Measurements from ENCODE around the gene KCNIP1. TPM values are rescaled to one million over a fixed set of nuclear protein-coding genes. Genes with fewer than 3 reads are reported as not detected.

Gene KCNIP1
- total RNA-seq, 4 donors from 2014 or later, result not detected

DNA sequence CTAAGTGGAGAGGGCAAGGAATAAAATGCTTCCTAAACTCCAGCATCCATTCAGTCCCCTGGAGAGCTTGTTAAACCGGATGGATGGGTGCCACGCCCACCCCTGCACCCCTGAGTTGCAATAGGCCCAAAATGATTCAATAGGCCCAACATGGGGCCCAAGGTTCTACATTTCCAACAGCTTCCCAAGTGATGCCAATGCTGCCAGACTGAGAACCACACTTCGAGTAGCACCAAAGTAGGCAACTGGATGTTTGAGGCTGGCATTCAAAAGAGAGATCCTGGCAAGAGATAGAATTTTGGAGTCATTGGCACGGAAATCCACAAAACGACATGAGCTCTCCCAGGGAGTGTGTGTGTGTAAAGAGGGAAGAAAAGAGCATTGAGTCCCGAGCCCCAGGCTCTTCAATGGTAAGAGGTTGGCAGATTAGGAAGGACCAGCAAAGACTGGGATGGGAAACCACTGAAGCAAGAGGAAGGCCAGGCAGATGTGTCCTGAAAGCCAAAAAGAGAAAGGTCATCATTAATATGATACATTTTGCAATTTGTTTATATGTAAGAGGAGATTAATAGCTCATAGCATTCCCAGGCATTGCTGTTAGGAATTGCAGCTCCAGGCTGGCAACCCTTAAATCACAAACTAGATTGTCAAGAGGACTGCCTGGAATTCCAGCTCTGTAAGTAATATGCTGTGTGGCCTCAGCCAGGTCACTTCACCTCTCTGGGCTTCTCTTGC is 130.6 kb downstream of the KCNIP1 start:
- intact Hi-C loops (cut with DNase I; ENCODE audit: low total_unique reads), result no loop called here
- no peak overlapping the region for H3K4me3 ChIP-seq (ENCODE audit: low read depth, poor library complexity, severe bottlenecking)
- TF ChIP-seq POLR2A (IDR thresholded peaks at IDR 0.05), result no peak
- TF ChIP-seq, protein P1, sequence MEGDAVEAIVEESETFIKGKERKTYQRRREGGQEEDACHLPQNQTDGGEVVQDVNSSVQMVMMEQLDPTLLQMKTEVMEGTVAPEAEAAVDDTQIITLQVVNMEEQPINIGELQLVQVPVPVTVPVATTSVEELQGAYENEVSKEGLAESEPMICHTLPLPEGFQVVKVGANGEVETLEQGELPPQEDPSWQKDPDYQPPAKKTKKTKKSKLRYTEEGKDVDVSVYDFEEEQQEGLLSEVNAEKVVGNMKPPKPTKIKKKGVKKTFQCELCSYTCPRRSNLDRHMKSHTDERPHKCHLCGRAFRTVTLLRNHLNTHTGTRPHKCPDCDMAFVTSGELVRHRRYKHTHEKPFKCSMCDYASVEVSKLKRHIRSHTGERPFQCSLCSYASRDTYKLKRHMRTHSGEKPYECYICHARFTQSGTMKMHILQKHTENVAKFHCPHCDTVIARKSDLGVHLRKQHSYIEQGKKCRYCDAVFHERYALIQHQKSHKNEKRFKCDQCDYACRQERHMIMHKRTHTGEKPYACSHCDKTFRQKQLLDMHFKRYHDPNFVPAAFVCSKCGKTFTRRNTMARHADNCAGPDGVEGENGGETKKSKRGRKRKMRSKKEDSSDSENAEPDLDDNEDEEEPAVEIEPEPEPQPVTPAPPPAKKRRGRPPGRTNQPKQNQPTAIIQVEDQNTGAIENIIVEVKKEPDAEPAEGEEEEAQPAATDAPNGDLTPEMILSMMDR (IDR thresholded peaks at IDR 0.05), result no peak
- 45 to 48% methylated on average over 6 of the region's 6 CpGs for WGBS, 2 donors
- DNase-seq (ENCODE audit: low spot score in 2 of 2), result peak in 1 of 2 donors; percentile 45

DNA sequence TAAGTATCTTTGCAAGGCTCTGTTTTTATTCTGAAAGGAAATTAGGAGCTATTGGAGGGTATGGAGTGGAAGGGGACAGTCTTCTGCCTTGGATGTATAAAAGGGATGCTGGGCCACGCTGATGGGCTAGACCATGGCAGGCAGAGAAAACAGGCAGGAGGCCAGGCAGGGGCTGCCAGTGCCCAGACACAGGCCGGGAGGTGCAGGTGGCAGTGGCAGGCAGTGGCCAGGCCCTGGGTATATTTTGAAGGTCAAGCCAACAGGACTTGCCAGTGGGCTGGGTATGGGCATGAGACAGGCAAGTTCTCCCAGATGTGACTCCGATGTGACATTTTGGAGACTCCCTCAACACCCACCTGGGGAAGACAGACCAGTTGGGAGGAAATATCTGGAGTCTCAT is 131.9 kb downstream of the KCNIP1 start:
- WGBS, 2 donors, result 83 to 93% methylated on average over 3 of the region's 3 CpGs
- peak in 1 of 2 donors; percentile 76 for DNase-seq (ENCODE audit: low spot score in 2 of 2)
- intact Hi-C loops (cut with DNase I; ENCODE audit: low total_unique reads), result loop anchor here (5.0 kb wide), 1 partner anchor 198 kb away; no protein-coding TSS in a partner anchor

DNA sequence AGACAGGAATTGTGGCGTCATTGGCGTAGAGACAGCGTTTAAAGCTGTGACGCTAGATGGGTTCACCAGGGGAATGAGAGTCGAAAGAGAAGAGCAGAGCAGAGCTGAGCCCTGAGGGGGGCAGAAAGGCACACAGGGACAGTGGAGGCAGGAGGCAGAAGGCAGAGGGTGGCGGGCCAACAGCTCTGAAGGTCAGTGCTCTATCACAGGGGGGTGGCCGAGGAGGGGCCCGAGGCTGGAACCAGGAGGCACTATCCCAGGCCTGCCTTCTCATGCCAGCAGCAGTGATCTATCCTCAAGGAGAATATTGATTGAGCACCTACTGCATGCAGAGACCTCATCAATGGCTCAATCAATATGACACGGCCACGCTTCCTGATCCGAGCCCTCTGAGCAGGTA is 132.4 kb downstream of the KCNIP1 start:
- intact Hi-C loops (cut with DNase I; ENCODE audit: low total_unique reads), result loop anchor here (5.0 kb wide), 1 partner anchor 199 kb away; no protein-coding TSS in a partner anchor
- WGBS, 2 donors, result 88 to 93% methylated on average over 11 of the region's 11 CpGs
- TF ChIP-seq, protein P1 (IDR thresholded peaks at IDR 0.05), result no peak
- TF ChIP-seq POLR2A (IDR thresholded peaks at IDR 0.05), result no peak
- H3K4me3 ChIP-seq (ENCODE audit: low read depth, poor library complexity, severe bottlenecking), result no peak overlapping the region
- DNase-seq (ENCODE audit: low spot score in 2 of 2), result peak in 1 of 2 donors; percentile 71

More for the DNA sequence above, 131.9 kb downstream of the KCNIP1 start:
- H3K4me3 ChIP-seq (ENCODE audit: low read depth, poor library complexity, severe bottlenecking), result no peak overlapping the region
- TF ChIP-seq, protein P1 (IDR thresholded peaks at IDR 0.05), result no peak
- TF ChIP-seq POLR2A (IDR thresholded peaks at IDR 0.05), result no peak

DNA sequence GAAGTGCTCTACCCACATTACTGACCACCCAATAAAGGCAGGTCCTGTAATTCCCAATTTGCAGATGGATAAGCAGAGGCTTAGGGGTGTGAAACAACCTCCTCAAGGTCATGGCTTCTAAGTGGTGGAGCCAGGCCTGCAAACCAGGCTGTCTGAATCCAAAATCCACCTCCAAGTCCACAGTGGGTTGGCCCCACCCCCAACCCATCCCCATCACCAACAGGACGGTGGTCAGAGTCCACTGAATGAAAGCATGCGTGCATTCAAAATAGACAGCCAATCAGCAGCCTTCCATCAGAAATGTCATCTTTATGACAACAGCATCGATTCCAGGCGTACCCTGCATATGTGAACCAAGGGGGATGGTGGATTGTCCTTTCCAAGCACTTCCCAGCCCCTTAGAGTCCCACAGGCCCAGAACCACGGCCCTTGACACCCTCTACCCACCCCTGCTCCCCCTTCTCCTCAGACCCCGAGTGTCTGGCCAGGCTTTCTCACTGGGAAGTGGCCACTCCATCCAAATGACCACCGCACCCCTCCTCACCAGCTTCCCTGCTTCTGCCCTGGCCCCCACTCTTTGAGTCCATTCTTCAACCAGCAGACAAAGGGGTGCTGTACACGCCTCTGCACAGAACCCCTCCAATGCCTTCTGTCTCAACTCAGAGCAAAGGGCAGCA is 133.1 kb downstream of the KCNIP1 start:
- TF ChIP-seq, protein P1 (IDR thresholded peaks at IDR 0.05), result no peak
- TF ChIP-seq POLR2A (IDR thresholded peaks at IDR 0.05), result no peak
- WGBS, 2 donors, result 82 to 88% methylated on average over 8 of the region's 8 CpGs
- peak in 1 of 2 donors; percentile 54 for DNase-seq (ENCODE audit: low spot score in 2 of 2)
- H3K4me3 ChIP-seq (ENCODE audit: low read depth, poor library complexity, severe bottlenecking), result no peak overlapping the region
- intact Hi-C loops (cut with DNase I; ENCODE audit: low total_unique reads), result loop anchor here (5.0 kb wide), 1 partner anchor 200 kb away; no protein-coding TSS in a partner anchor

DNA sequence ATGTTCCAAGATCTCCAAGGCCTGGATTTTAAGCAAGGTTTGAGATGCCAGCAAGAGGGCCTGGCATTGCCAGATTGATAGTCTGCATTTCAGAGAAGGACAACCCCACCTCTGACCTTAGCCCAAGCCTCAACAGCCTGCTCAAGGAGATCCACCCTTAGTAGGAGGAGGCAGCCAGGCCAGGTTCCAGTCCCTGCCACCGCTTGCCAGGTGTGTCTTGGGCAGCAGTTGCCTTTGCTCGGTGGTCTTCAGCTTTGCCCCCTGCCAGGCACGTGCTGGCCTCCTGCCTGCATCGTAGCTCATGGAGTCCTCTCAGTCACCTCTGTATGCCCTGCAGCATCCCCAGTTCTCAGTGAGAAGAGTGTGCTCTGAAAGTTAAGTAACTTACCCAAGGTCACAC is 134.2 kb downstream of the KCNIP1 start:
- TF ChIP-seq, protein P1 (IDR thresholded peaks at IDR 0.05), result no peak
- TF ChIP-seq POLR2A (IDR thresholded peaks at IDR 0.05), result no peak
- DNase-seq (ENCODE audit: low spot score in 2 of 2), result peak in 1 of 2 donors; percentile 53
- intact Hi-C loops (cut with DNase I; ENCODE audit: low total_unique reads), result loop anchor here (5.0 kb wide), 1 partner anchor 201 kb away; no protein-coding TSS in a partner anchor
- WGBS, 2 donors, result 90 to 92% methylated on average over 4 of the region's 4 CpGs
- H3K4me3 ChIP-seq (ENCODE audit: low read depth, poor library complexity, severe bottlenecking), result no peak overlapping the region
